ENCODE data around the gene SHF.

SHF gene

DNA sequence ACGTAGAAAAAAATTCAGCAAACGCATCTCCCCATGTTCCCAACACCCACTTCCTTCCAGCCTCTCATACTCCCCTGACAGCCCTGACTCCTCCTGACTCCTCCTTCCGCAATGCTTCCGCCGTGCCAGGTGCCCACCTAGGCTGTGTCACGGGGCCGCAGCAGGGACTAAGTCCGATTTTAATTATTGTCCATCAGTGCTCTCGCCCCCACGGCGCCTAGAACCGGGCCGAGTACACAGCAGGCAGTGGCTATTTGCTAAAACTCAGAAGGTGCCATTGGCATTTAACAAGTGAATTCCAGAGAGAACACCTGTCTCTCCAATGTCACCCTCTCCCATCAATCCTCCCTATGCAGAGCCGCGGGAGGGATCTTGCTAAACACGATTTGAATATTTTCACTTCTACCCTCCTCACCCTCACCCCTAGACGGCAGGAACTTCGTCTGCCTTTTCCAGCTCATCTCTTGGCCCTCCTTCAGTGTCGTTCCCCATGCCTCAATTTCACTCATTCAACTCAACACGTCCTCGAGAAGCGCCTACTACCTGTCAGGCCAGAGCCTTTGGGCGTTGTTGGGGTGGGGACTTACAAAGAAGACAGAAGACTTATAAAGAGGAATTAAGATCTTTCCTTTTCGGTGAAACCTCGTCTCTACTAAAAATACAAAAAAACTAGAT lies 11.5 kb upstream of the SHF start:
- DNase-seq (ENCODE audit: low spot score): no peak

DNA sequence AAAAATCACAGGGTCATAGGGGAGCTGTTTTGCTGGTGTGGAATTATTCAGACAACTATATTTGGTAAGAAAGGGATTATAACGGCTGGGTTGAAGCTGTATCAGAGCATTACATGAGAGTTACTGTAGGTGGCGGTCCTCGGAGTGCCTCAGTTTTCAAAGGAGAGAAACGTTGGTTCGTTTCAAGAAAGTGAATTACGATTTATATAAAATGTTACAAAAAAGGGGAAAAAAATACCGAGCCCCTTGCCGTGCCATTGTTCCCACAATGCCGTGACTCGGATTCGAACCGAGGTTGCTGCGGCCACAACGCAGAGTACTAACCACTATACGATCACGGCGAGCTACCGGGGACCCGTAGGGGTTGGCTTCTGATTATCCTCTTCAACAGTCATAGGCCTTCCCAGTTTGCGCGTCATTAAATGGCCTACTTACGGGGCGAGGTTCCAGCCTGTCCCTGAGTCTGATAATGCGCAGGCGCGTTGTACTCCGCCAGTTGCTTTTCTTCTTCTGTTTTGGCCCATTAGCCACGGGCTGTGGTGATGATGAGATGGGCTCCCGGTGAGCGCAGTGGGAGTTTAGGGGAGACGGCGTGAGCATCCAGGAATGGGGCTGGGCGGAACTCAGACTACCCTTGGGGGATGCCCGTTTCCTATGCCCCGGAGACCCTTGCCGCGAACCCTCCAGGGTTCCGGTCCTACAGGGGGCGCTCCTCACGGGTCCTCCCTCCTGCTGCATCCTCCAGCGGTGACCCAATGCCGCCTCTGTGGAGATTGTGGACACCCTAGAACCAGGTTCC lies 10.8 kb upstream of the SHF start:
- DNase-seq (ENCODE audit: low spot score): peak; percentile 92

DNA sequence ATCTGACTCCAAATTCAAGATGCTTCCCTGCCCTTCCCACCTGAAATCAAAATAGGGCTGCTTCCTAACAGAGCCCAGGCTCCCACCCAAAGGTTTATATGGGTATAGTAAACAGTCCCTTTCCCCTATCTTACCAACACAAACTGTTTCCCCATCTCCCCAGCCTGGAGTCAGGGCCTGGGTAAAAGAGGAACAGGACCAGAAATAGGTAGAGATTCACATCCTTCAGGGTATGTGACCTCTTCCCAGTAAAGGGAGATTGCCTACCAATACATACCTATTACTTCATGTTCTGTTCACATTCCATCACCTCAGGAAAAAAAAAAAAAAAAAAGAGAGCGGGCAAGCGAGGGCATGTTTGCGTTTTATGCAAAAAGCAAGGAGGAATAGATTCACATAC lies 9.7 kb upstream of the SHF start:
- no peak for DNase-seq (ENCODE audit: low spot score)

DNA sequence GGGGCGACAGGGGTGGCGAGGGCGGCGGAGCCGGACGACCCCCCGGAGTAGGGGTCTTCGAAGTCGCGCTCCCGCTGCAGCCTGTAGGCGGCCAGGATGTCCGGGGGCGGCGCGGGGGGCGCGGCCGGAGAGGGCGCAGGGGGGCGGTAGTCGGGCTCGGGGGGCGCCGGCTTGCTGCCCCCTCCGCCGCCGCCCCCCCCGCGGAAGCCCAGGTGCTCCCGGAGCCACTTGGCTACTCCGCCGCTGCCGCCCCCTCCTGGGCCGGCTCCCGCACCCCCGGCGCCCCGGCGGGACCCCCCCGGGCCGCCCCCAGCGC lies 230 bp downstream of the SHF start:
- DNase-seq (ENCODE audit: low spot score): no peak

DNA sequence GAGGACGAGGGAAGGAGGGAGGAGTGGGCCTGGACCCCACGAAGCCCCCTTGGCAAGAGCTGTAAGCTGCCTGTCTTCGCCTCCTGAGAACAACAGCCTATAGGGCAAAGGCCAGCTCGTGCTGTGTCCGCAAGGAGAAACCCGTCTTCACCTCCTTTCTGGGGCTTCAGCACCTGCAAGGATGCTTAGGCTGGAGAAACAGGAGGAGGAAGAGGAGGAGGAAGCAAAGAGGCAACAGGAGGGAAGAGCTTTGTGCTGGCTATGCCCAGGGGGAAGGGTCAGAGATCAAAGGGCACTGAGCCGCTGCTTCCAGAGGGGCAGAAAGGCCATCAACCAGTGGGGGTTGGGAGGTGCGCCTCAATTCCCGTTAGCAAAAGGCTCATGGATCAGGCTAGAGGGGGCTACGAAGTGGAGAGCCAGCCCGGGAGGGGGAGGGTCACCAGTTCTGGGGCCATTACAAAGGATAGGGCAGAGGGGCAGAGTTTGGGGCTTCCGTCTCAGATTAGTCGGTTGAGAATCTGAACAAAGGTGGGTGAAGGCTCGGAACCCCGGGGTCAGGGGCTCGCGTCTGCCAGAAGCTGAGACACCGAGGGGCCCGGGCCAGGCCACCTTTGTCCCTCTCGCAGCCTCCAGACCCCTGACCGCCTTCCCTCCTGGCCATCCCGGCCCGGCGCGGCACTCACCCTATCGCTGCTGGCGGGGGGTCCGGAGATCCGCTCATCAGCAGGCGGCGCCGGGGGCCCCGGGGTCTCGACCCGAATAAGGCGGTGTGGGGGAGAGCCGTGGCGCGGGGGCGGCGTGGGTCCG lies 792 bp downstream of the SHF start:
- no peak for DNase-seq (ENCODE audit: low spot score)

DNA sequence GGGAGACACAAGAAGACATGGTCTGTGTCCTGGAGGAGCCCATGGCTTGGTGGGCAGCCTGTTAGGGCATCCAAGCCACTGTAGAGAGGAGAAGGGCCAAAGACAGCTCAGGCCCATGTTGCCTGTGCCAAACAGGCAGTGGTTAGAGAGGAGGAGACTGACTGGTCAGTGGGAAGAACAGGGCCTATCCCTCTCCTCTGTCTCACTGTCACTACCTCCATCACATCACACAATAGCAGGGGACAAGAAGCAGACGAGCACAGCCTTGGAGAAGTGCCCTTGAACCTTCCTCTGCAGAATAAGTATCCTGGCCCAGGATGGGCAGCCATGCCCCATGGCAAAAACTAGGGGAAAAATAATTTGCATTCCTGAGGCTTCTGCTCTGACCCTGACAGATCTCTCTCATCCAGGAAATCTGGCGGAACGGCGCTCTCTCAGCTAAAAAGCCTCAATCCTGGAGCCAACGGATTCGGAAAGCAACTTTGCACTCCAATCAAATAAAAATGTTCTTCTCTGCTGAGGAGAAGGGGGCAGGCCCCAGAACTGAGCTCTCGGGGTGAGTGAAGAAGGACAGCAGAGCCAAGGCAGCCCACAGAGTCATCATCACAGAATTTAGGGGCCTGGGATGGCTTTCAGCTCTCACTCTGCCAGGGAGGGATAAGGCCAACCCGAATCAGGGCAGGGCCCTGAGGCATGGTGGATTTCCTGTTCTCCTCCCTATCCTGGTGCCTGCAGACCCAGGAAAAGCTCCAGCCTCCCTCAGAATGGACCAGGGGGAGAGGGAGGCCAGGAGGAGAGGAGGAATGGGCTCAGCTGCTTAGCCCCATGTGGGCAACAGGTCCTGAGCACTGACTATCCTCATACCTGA lies 1.6 kb downstream of the SHF start:
- DNase-seq (ENCODE audit: low spot score): no peak

DNA sequence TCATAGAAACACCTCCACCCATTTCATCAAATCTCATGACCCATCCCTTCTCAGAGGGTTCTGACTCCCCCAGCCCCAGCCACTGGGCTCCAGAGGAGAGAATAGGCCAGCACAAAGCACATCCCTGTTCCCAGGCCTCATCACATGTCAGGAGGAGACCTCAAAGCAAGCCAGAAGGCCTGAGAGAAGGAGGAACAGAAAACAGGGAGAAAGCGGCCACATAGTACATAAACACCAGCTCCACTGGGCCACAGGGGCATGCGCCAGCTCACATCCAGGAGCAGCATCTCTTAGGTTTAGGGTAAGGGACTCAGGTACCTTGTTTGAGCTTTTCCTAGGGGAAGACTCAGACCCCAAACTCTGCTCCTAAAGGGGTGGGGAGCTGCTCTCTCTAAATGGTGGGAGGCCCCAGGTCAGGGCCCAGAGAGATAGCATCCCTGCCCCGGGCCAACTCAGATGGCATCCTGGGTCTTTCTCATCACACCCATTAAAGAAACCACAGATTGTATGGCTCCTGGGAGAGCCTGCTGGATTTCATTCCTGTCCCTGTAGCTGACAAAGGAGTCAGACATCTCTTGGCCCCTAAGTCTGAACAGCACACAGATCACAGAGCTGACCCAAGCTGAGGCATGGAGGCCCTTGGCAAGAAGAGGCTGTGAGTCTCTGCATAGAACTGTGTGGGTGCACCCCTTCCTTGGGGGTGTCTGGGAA lies 2.5 kb downstream of the SHF start:
- no peak for DNase-seq (ENCODE audit: low spot score)

DNA sequence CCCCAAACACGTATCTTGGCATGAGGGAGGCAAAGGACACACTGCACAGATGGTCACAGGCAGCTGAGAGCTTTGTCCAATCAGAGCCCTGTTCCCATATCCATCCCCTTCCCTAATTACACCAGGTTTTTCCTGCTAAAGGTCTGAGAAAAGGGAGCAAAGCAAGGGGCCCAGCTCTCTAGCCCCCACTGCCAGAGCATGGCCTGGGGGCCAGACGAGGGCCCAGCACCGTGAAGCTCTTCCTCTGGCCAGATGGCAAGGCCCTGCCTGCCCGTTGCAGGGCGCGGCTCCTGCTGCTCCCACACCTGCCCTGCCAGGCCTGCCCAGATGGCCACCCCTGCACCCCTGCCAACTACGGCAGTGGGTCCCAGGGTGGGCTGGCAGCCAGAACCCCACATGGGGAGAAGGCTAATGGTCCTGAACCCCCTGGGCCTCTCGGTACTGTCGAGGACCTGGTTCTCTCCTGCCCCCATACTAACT lies 3.2 kb downstream of the SHF start:
- DNase-seq (ENCODE audit: low spot score): no peak

DNA sequence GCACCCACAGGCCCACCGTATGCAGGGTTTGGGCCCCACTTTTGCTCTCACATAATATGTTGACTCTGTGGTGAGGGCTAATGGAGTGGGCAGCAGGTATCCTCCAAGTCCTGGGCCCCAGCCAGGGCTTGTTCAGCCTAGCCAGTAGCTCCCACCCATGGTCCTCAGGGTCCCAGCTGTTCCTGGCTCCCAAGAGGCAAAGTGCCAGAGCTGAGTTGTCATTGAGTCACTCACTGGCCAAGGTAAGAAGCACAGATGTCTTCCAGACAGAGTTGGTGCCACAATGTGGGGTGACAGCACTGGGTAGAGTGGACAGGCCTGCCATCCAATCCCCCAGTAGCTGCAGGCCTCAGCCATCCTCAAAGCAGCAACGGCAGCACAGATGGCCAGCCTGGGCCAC lies 4.3 kb downstream of the SHF start:
- no peak for DNase-seq (ENCODE audit: low spot score)

DNA sequence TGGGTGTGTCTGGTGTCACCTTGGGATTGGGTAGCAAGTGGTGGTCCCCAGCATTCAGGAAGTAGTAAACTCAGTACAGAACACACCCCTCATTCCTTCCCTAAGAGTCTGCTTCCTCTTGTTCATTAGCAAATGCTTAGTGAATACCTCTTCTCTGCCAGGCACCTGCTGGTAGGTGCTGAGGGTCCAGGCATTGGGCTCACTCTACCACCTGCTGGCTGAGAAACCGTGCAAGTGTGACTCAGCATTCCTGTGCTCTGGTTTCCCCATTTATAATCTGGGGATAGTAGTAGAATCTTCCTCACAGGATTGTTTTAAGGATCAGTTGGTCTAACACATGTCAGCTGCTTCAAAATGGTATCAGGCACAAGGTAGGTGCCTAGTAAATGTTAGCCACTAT lies 4.8 kb downstream of the SHF start:
- no peak for DNase-seq (ENCODE audit: low spot score)

DNA sequence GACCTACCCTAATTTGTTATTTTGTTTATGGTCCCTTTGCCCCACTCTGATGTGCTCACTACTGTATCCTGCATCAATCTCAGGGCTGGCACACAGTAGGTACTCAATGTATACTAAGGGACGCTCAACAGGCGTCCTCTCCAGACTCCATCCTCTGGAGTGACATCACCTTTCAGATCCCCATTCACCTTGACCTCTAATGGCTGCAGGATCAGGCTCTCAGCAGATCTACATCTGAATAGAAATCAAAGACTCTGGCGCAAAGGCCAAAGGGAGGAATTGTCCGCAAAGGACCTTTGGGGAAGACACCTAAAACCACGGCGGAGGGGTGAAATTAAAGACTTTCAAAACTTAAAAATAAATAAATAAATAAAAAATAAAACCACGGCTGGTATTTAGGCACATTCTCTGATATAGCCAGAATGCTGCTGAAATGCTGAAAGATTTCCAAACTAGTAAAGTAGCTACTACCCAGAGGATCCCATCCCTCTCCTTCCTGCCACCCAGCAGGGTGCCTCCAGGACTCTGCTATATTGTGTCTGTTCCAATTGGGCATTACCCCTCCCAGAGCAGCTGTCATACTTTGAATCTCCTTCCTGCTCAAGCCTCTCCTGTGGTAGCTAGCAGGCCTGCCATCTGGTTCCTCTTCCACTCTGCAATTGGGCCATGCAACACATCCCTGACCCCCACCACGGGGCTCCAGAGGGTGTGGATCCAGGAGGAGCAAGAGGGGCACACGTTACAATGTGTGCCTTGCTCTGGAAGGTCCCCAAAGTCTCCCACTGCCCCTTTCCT lies 6.1 kb downstream of the SHF start:
- DNase-seq (ENCODE audit: low spot score): no peak

DNA sequence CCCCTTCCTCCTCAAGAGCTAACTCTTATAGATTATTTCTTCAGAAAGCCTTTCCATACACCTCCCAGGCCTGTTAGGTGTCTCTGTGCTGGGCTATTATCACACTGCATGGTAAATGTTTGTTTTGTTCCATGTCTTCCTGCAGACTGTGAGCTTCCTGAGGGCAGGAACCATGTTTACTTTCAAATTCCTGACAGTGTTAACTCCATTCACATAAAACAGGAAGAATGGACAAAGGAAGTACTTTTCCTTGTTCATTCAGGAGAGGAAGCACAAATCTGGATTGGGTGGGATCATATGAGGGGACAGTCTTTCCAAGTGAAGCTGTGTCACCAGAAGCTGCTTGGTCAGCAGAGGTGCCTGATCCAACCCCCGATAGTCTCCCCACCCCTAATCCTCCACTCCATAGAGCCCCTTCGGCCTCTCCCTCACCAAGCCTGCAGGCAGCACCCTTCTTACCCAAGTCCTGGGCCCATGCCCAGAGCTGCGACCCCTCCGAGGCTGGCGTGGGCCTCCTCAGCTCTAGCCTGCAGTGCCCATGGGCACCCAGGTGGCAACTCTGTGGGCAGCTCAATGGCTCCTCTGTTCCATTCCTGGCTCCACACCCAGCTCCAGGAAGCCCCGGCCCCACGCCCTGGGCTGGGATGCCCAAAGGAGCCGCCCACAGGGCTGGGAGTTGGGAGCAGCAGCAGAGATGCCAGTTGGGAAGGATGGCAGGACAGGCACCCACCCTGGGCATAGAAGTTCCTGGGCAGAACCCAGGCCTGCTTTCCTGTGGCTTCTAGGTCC lies 6.9 kb downstream of the SHF start:
- no peak for DNase-seq (ENCODE audit: low spot score)

DNA sequence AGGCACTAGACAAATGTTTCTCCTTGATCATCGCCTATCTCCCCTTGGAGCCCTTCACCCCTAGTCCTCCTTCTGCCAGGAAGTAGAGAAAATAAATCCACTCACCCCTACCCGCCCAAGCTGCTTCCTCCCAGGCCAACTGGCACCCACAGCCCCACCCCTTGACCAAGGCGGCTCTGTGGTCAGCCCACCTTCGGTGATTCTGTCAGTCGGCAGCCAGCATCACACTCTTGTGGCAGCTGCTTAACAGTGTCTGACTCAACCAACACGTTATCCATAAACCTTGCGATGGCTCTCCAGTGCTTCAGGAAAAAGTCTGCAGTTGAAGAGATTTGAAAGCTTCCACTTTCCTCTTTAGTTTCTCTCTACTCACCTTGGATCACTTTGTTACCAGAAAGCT lies 7.6 kb downstream of the SHF start:
- no peak for DNase-seq (ENCODE audit: low spot score)

DNA sequence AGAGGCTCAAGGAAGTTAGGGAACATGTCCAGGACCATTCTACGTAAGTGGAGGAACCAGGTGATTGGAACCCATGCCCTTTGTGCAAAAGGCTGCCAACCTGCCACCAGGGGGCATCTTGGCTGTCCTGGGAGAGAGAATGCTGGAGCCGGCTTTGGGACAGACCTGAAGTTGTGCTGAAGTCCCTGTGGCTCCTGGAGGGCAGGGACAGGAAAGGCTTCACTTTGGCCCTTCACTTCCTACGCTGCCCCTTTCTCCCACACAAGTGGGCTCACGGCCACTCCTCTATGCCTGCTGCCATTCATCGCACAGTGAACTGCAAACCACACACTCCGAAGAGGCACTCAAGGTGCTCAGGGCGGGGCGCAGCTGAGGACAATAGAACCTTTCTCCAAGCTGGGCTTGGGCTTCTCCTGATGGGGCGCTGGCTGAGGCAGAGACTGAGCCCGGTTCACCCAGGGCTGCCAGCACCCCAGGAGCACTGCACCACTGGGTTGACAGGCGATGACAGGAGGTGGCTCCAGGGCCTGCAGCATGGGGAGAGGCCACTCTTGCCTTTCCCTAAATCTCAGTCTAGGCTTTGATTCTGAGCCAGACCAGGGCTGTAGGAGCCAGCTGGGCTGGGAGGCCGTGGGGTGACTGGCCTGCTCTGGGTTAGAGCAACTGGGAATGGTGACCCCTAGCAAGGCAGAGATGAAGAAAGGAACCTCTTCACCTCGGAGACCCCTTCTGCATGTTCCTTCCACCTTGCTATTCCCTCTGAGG lies 8.4 kb downstream of the SHF start:
- DNase-seq (ENCODE audit: low spot score): no peak

DNA sequence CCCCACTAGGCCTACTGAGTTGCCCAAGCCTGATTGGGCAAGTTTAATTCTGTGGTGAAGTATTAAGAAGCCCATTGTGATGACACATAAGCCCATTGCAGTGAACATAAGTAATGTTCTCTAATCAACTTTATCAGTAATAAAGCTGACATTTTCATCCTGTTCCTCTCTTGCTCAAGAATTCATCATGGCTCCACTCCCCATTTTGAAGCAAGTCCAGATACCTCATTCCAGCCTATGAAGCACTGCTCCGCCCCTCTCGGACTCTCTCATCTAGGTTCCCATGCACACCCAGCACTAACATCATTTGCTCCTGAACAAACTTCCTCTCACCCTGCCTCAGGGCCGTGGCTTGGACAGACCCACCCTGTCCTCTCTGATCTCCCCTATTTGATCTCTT lies 10.5 kb downstream of the SHF start:
- no peak for DNase-seq (ENCODE audit: low spot score)

DNA sequence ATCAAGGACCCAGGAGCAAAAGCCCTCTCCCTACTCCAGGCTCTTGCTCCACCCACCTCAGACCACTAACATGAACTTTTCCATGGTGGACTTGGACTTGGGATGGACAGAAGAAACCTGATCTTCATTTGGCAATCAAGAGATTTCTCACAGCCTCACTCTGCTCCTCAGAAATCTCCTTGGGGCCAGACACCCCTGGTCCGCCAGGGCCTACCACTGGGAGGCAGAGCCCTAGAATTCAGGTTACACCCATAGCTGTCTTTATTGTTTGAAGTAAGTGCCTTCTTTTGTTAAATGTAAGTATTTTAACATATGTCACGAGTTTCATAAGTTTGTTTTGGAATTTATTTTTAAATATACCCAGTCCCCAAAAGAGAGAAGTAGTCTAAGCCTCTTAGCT lies 13.2 kb downstream of the SHF start:
- DNase-seq (ENCODE audit: low spot score): no peak

DNA sequence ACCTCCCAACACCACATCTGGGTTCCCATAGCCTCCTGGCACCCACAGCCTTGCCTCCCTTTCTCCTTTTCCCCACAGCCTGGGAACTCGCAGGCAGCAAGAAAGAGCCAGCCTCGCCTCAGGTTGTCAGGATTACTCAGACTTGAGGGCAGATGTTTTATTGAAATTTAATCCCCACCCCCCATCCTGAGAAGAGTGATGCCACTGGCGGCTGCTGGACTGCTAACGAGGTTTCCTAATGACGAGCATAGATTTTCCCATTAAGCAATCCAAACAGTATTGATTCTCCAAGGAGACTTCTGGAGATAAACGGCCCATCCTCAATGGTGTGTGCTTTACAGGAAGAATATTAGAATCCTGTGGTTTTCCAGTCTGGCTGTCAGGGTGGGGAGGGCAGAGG lies 13.7 kb downstream of the SHF start:
- DNase-seq (ENCODE audit: low spot score): no peak

DNA sequence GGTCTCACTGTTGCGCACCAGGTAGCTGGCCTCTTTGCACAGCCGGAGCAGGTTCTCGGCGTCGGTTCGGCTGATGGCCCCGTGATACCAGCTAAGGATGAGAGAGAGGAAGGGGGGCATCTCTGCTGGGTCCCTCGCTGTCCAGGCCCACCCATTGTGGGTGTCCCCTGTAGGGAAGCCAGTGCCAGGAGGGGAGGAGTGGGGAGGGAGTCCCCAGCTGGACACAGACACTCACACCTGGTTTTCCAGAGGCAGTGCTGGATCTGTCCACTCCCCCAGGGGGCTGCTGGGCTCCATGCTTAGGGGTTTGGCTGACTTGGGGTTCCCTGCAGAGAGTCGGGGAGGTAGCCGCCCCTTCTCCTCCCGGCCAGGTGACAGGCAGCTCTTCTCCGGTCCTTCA lies 15.9 kb downstream of the SHF start:
- no peak for DNase-seq (ENCODE audit: low spot score)
